Measurements from ENCODE around the gene PLCD3. TPM values are rescaled to one million over a fixed set of nuclear protein-coding genes. Genes with fewer than 3 reads are reported as not detected.

The PLCD3 gene
- total RNA-seq, 6 experiments from 2014 or later, result 2.0 to 26.4 (median 3.0) TPM

GRCh38 chr17:45060797-45061605 is 71.3 kb downstream of the PLCD3 start, which contains the start of gene NMT1:
NMT1 (plus strand) TSS chr17:45061317; CDS start chr17:45061330, 13 bp downstream.
- ATAC-seq (peak; percentile 94 to 97 (median 96)), DNase-seq (peak; percentile 96 to 98 (median 98))
- peaks cover 0 to 35% (median 14%) of the 10 kb centered on the region in 4 donors for H3K4me1 ChIP-seq
- peak within 1 kb of the TSS; percentile 79 to 88 (median 79) for H3K4me3 ChIP-seq
- no peaks in the 10 kb centered on the region for H3K9me3 ChIP-seq
- peak within 1 kb of the TSS; percentile 73 to 81 (median 75) for H3K27ac ChIP-seq
- no peaks in the 10 kb centered on the region for H3K36me3 ChIP-seq
- intact Hi-C loops (cut with DNase I), result no loop called here
- no peaks in the 10 kb centered on the region for H3K27me3 ChIP-seq
- TF ChIP-seq POLR2A (IDR thresholded peaks at IDR 0.05) (peak; percentile 87), CTCF (IDR thresholded peaks at IDR 0.05) (no peak)
- under 1% methylated on average over 27 of the region's 50 CpGs for WGBS (ENCODE audit: insufficient coverage, low coverage, low lambda C conversion rate, missing lambda C conversion rate)

- Histone ChIP-seq H3K4me1 (peaks cover 0 to 35% (median 14%) of the 10 kb centered on the region in 4 donors), H3K4me3 (peak overlapping the region; percentile 79 to 88 (median 79)), H3K9me3 (no peaks in the 10 kb centered on the region), H3K27me3 (no peaks in the 10 kb centered on the region), H3K36me3 (no peaks in the 10 kb centered on the region), H3K27ac (peak overlapping the region; percentile 63 to 81 (median 75))
- WGBS (ENCODE audit: insufficient coverage, low coverage, low lambda C conversion rate, missing lambda C conversion rate), result 6% methylated on average over 12 of the region's 15 CpGs
- intact Hi-C loops (cut with DNase I), result no loop called here
- ATAC-seq (peak; percentile 15 to 36 (median 24)), DNase-seq (no peak)
- TF ChIP-seq POLR2A (IDR thresholded peaks at IDR 0.05) (no peak), CTCF (IDR thresholded peaks at IDR 0.05) (no peak)
These were observed 71.9 kb downstream of the PLCD3 start for GRCh38 chr17:45060382-45060796.

Small RNAs within 50 kb of the gene (microRNA-seq; reads per million reads assigned to microRNA genes)
- 0 reads per million in 2 donors for gene MIR6784

Small RNAs within 50 kb of the gene (small RNA-seq; reads per million reads assigned to genes)
- gene MIR6784 (0 reads per million in 2 experiments), gene RF00019 (0 reads per million in 2 experiments)

Other genes starting within 250 kb of the PLCD3 start
- gene EFTUD2, start 233.1 kb downstream of the PLCD3 start, total RNA-seq, result 10 to 100 TPM; 29.9 to 42.4 (median 35.1) TPM
- gene GFAP, start 217.0 kb downstream of the PLCD3 start, total RNA-seq, result under 1 TPM; 0.18 to 0.50 (median 0.27) TPM
- under 1 TPM; 0.20 to 0.99 (median 0.35) TPM for gene KIF18B, start 184.7 kb downstream of the PLCD3 start, total RNA-seq
- gene C1QL1, start 164.2 kb downstream of the PLCD3 start, total RNA-seq, result under 1 TPM in 4 of 6 experiments, not detected in 2; 0.31 to 0.62 (median 0.38) TPM
- 10 to 100 TPM; 13.2 to 20.6 (median 16.6) TPM for gene DCAKD, start 80.9 kb downstream of the PLCD3 start, total RNA-seq
- gene NMT1, start 71.2 kb downstream of the PLCD3 start, total RNA-seq, result 10 to 100 TPM; 50.8 to 76.7 (median 72.0) TPM
- gene ACBD4, start 3.2 kb upstream of the PLCD3 start, total RNA-seq, result 10 to 100 TPM; 24.0 to 78.9 (median 56.9) TPM
- gene HEXIM1, start 16.0 kb upstream of the PLCD3 start, total RNA-seq, result 10 to 100 TPM; 14.0 to 27.1 (median 19.6) TPM
- 10 to 100 TPM in 1 of 6 experiments, 1 to 10 TPM in 5; 2.6 to 13.5 (median 5.4) TPM for gene HEXIM2, start 29.4 kb upstream of the PLCD3 start, total RNA-seq
- gene FMNL1, start 89.4 kb upstream of the PLCD3 start, total RNA-seq, result 1 to 10 TPM; 3.7 to 10.0 (median 5.1) TPM
- gene SPATA32, start 129.6 kb upstream of the PLCD3 start, total RNA-seq, result not detected
- 1 to 10 TPM; 4.8 to 7.8 (median 6.3) TPM for gene MAP3K14, start 184.5 kb upstream of the PLCD3 start, total RNA-seq

All from right lobe of liver (tissue), 6 donors.